ENCODE measurements around the gene PTPRN2.

DNA sequence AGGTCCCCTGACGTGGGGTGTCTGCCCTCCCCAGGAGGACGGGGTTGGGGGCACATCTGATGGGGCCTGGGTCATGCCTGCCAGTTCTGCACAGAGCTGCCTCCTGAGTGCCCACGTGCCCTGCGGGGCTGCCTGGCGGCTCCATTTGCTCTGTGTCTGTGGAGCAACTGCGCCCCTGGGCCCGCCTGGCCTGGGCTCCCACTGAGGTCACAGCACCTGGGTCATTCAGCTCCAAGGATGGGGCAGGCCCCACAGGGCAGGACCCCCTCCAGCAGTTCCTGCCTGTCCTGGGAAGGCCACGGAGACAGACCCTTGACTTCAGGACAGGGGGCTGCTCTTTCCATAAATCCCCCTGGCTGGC, 590.6 kb downstream of the PTPRN2 start:
- TF ChIP-seq POLR2A (IDR thresholded peaks at IDR 0.05), result no peak
- TF ChIP-seq POLR2AphosphoS5 (IDR thresholded peaks at IDR 0.05), result no peak
- no peak for TF ChIP-seq CTCF (IDR thresholded peaks at IDR 0.05)

All from sigmoid colon (tissue), 4 donors.